Measurements from ENCODE around the gene VPS33B. TPM values are rescaled to one million over a fixed set of nuclear protein-coding genes. Genes with fewer than 3 reads are reported as not detected.
"Not testable (repeated sequence)": the region's sequence is repeated elsewhere in the genome, so short reads cannot be mapped to it uniquely, and the experiment has no call there.

Gene VPS33B
- total RNA-seq, 1 experiment from 2014 or later: 7.6 TPM

GRCh38 chr15:91032919-91033803 lies 10.8 kb upstream of the VPS33B start:
- peak; percentile 19 for DNase-seq (ENCODE audit: low spot score)

- no peak for DNase-seq (ENCODE audit: low spot score)
Observed at GRCh38 chr15:91031796-91032195, 9.4 kb upstream of the VPS33B start.

GRCh38 chr15:91027677-91028076 lies 5.3 kb upstream of the VPS33B start:
- DNase-seq (ENCODE audit: low spot score): no peak

- DNase-seq (ENCODE audit: low spot score): no peak
Observed at GRCh38 chr15:91023720-91024119, 1.3 kb upstream of the VPS33B start.

- DNase-seq (ENCODE audit: low spot score): no peak
Observed at GRCh38 chr15:91022832-91023129, 387 bp upstream of the VPS33B start.

- DNase-seq (ENCODE audit: low spot score): peak; percentile 1
Observed at GRCh38 chr15:91021516-91022074, 799 bp downstream of the VPS33B start.

- DNase-seq (ENCODE audit: low spot score): no peak
Observed at GRCh38 chr15:91018158-91018557, 4.2 kb downstream of the VPS33B start.

- no peak for DNase-seq (ENCODE audit: low spot score)
Observed at GRCh38 chr15:91017716-91018115, 4.7 kb downstream of the VPS33B start.

GRCh38 chr15:91013701-91014100 lies 8.7 kb downstream of the VPS33B start:
- DNase-seq (ENCODE audit: low spot score): not testable (repeated sequence)

GRCh38 chr15:91007266-91007665 lies 15.1 kb downstream of the VPS33B start:
- DNase-seq (ENCODE audit: low spot score): no peak

- no peak for DNase-seq (ENCODE audit: low spot score)
Observed at GRCh38 chr15:91001209-91001608, 21.2 kb downstream of the VPS33B start.

GRCh38 chr15:90998737-90999136 lies 23.7 kb downstream of the VPS33B start:
- DNase-seq (ENCODE audit: low spot score): no peak

- DNase-seq (ENCODE audit: low spot score): peak; percentile 96
Observed at GRCh38 chr15:90994417-90995311, 27.7 kb downstream of the VPS33B start, which contains the start of gene PRC1. TSS of gene PRC1 (minus strand) at chr15:90994535. CDS start at chr15:90994417, 118 bp downstream.

- DNase-seq (ENCODE audit: low spot score): no peak
Observed at GRCh38 chr15:90994059-90994416, 28.4 kb downstream of the VPS33B start.

GRCh38 chr15:90991587-90992285 lies 30.7 kb downstream of the VPS33B start:
- DNase-seq (ENCODE audit: low spot score): no peak

- DNase-seq (ENCODE audit: low spot score): no peak
Observed at GRCh38 chr15:90990446-90990845, 31.9 kb downstream of the VPS33B start.

- no peak for DNase-seq (ENCODE audit: low spot score)
Observed at GRCh38 chr15:90989040-90989768, 33.2 kb downstream of the VPS33B start.

- DNase-seq (ENCODE audit: low spot score): no peak
Observed at GRCh38 chr15:90988296-90988695, 34.1 kb downstream of the VPS33B start.

- DNase-seq (ENCODE audit: low spot score): no peak
Observed at GRCh38 chr15:90987561-90988141, 34.7 kb downstream of the VPS33B start.

- no peak for DNase-seq (ENCODE audit: low spot score)
Observed at GRCh38 chr15:90986790-90987507, 35.4 kb downstream of the VPS33B start.
